ENCODE measurements around the gene MYO3B. TPM values are rescaled to one million over a fixed set of nuclear protein-coding genes. Genes with fewer than 3 reads are reported as not detected.

MYO3B gene
- total and polyA plus RNA-seq, 2 of the 8 experiments (the other 6 are each of a cell fraction or from before 2014, with no cell fraction given) = 0.17 to 0.19 TPM

DNA sequence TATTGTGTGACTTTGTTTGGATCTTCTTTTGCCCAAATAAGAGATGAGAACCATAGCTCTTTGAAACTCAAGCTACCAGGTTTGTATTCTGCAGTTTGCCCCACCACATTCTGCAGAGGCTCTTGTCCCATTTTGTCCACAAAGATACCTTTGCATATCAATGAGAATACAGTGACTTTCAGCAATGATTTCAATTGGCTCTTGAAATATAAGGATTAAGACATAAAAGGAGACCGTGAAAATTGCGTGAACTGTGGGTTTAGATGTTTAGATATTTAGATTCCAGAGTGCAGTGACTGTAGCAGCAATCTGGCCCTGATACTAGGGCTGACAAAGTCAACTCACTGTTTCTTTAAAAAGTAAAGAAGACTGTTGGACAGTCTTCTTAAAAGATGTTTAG, 390.6 kb downstream of the MYO3B start:
- no peaks in the 10 kb centered on the region for H4K20me1 ChIP-seq (replicated peaks in 1 of 2; ENCODE audit: control insufficient read depth in 1 of 2, insufficient read depth in 2 of 2, low read length in 2 of 2)
- WGBS, 2 experiments (ENCODE audit: extremely low coverage in 1 of 2, insufficient coverage in 1 of 2, insufficient read length in 1 of 2, insufficient replicate concordance in 2 of 2, low coverage in 1 of 2, low lambda C conversion rate in 2 of 2, missing lambda C conversion rate in 1 of 2) = 87% methylated on average over 2 of the region's 2 CpGs; no CpG with 5 or more reads in 1 of the 2 experiments
- H3K9ac ChIP-seq (replicated peaks in 1 of 4; ENCODE audit: extremely low read depth in 1 of 4, low read depth in 3 of 4, low read length in 3 of 4) = no peak overlapping the region
- no peak overlapping the region for H3K18ac ChIP-seq (ENCODE audit: extremely low read depth, low read length)
- no peak overlapping the region for H3K56ac ChIP-seq (replicated peaks; ENCODE audit: insufficient read length, low read depth, low read length)
- no peak overlapping the region for H3K4me2 ChIP-seq (ENCODE audit: insufficient read depth in 1 of 2, low read depth in 2 of 2, low read length in 2 of 2)
- H3K14ac ChIP-seq (ENCODE audit: insufficient read length) = no peak overlapping the region
- H3K79me2 ChIP-seq (ENCODE audit: control insufficient read depth in 1 of 2, insufficient read depth in 2 of 2, low read length in 2 of 2) = no peaks in the 10 kb centered on the region
- H4K91ac ChIP-seq (replicated peaks; ENCODE audit: insufficient read length, low read length) = no peak overlapping the region
- H2BK15ac ChIP-seq (ENCODE audit: low read length) = no peak overlapping the region
- no peaks in the 10 kb centered on the region for H3K79me1 ChIP-seq (ENCODE audit: low read depth, low read length)
- no peak overlapping the region for H3K4me3 ChIP-seq (ENCODE audit: extremely low read depth in 1 of 4, insufficient read depth in 2 of 4, low read depth in 3 of 4, low read length in 4 of 4)
- no peaks in the 10 kb centered on the region for H3K36me3 ChIP-seq (ENCODE audit: control insufficient read depth in 2 of 4, insufficient read depth in 4 of 4, low read length in 3 of 4)
- DNase-seq (ENCODE audit: low read depth in 1 of 2, low spot score in 2 of 2) (no peak), FAIRE-seq (no peak)
- no peak overlapping the region for H3K4ac ChIP-seq (replicated peaks; ENCODE audit: insufficient read length, low read depth, low read length)
- no peaks in the 10 kb centered on the region for H3K27me3 ChIP-seq (replicated peaks in 1 of 4; ENCODE audit: control insufficient read depth in 3 of 4, extremely low read depth in 1 of 4, insufficient read depth in 3 of 4, low read length in 3 of 4)
- no peak overlapping the region for H2BK20ac ChIP-seq (ENCODE audit: low read length)
- no peak overlapping the region for H2BK12ac ChIP-seq (ENCODE audit: low read depth, low read length)
- no peak overlapping the region for H2BK5ac ChIP-seq (ENCODE audit: low read depth, low read length)
- H3K23ac ChIP-seq (ENCODE audit: insufficient read length) = no peak overlapping the region
- no peaks in the 10 kb centered on the region for H3K4me1 ChIP-seq (replicated peaks in 1 of 4; ENCODE audit: control insufficient read depth in 3 of 4, insufficient read depth in 4 of 4, low read length in 3 of 4)
- ChIA-PET POLR2A (ENCODE audit: partially characterized antibody) (no interaction called here), CTCF (ENCODE audit: partially characterized antibody) (interaction anchor here (0.6 kb wide), 1 partner anchor 23 kb away, joined by 3 read pairs; no protein-coding TSS in a partner anchor)
- no peak overlapping the region for H2BK120ac ChIP-seq (replicated peaks; ENCODE audit: low read depth, low read length)
- no peak overlapping the region for H2AK5ac ChIP-seq (ENCODE audit: low read depth, low read length)
- no peak overlapping the region for H2AFZ ChIP-seq (ENCODE audit: low read length)
- H3K9me3 ChIP-seq (ENCODE audit: insufficient read depth in 2 of 2, low read depth in 1 of 2, low read length in 1 of 2) = no peaks in the 10 kb centered on the region
- no peak overlapping the region for H3K27ac ChIP-seq (ENCODE audit: low read depth, low read length)
- H3K23me2 ChIP-seq (ENCODE audit: low read depth, low read length) = no peaks in the 10 kb centered on the region
- H4K5ac ChIP-seq (ENCODE audit: insufficient read length, low read depth, low read length) = no peak overlapping the region
- H4K8ac ChIP-seq (ENCODE audit: extremely low read depth, insufficient read depth, low read length) = no peak overlapping the region
- TF ChIP-seq JUND (IDR thresholded peaks at IDR 0.05; ENCODE audit: low read length) = no peak
- no peak for TF ChIP-seq RXRA (IDR thresholded peaks at IDR 0.05; ENCODE audit: insufficient read depth, low read depth, low read length)
- TF ChIP-seq BACH1 (IDR thresholded peaks at IDR 0.05; ENCODE audit: low read length) = no peak
- no peak for TF ChIP-seq POU5F1 (IDR thresholded peaks at IDR 0.05; ENCODE audit: low read depth, low read length)
- TF ChIP-seq BRCA1 (IDR thresholded peaks at IDR 0.05; ENCODE audit: low read depth, low read length) = no peak
- no peak for TF ChIP-seq KDM1A (IDR thresholded peaks at IDR 0.05; ENCODE audit: borderline replicate concordance, low read length)
- TF ChIP-seq CTBP2 (IDR thresholded peaks at IDR 0.05; ENCODE audit: borderline replicate concordance, insufficient read depth, insufficient read length, low read length) = no peak
- TF ChIP-seq KDM4A (IDR thresholded peaks at IDR 0.05; ENCODE audit: low read depth, low read length, severe bottlenecking) = no peak
- no peak for TF ChIP-seq FOSL1 (IDR thresholded peaks at IDR 0.05; ENCODE audit: insufficient read depth, low read depth, low read length)
- TF ChIP-seq EZH2 (IDR thresholded peaks at IDR 0.05; ENCODE audit: low read depth, low read length, severe bottlenecking) = no peak
- TF ChIP-seq PHF8 (conservative IDR thresholded peaks at IDR 0.05; ENCODE audit: low read depth, low read length) = no peak
- no peak for TF ChIP-seq TBP (IDR thresholded peaks at IDR 0.05; ENCODE audit: low read depth, low read length)
- TF ChIP-seq, protein P1, sequence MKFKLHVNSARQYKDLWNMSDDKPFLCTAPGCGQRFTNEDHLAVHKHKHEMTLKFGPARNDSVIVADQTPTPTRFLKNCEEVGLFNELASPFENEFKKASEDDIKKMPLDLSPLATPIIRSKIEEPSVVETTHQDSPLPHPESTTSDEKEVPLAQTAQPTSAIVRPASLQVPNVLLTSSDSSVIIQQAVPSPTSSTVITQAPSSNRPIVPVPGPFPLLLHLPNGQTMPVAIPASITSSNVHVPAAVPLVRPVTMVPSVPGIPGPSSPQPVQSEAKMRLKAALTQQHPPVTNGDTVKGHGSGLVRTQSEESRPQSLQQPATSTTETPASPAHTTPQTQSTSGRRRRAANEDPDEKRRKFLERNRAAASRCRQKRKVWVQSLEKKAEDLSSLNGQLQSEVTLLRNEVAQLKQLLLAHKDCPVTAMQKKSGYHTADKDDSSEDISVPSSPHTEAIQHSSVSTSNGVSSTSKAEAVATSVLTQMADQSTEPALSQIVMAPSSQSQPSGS (IDR thresholded peaks at IDR 0.05; ENCODE audit: low read length) = no peak
